ENCODE results near the gene ULK2.
"Not testable (repeated sequence)": the region's sequence is repeated elsewhere in the genome, so short reads cannot be mapped to it uniquely, and the experiment has no call there.

The ULK2 gene

GRCh38 chr17:19896679-19897078 lies 28.9 kb upstream of the ULK2 start:
- TF ChIP-seq CREB5 (CRISPR knock-in tag; IDR thresholded peaks at IDR 0.05; ENCODE audit: low read depth) (no peak), TOX (CRISPR knock-in tag; IDR thresholded peaks at IDR 0.05; ENCODE audit: borderline replicate concordance) (no peak), SNAI2 (CRISPR knock-in tag; IDR thresholded peaks at IDR 0.05) (no peak), PATZ1 (CRISPR knock-in tag; IDR thresholded peaks at IDR 0.05; ENCODE audit: borderline replicate concordance) (no peak), RARB (CRISPR knock-in tag; IDR thresholded peaks at IDR 0.05) (no peak), OSR1 (CRISPR knock-in tag; IDR thresholded peaks at IDR 0.05) (no peak), ZC3H10 (CRISPR knock-in tag; IDR thresholded peaks at IDR 0.05) (no peak), BACH2 (CRISPR knock-in tag; IDR thresholded peaks at IDR 0.05; ENCODE audit: borderline replicate concordance) (no peak), ISL1 (CRISPR knock-in tag; IDR thresholded peaks at IDR 0.05) (no peak), TSHZ2 (CRISPR knock-in tag; IDR thresholded peaks at IDR 0.05) (no peak), ZFP30 (CRISPR knock-in tag; IDR thresholded peaks at IDR 0.05) (no peak), POU6F1 (CRISPR knock-in tag; IDR thresholded peaks at IDR 0.05; ENCODE audit: borderline replicate concordance, low read depth) (no peak), CSDC2 (CRISPR knock-in tag; IDR thresholded peaks at IDR 0.05) (no peak)
- no peak for ATAC-seq

- not testable (repeated sequence) for ATAC-seq
These were observed 22.8 kb upstream of the ULK2 start for GRCh38 chr17:19890554-19890953.

- ATAC-seq: not testable (repeated sequence)
These were observed 22.3 kb upstream of the ULK2 start for GRCh38 chr17:19890001-19890400.

GRCh38 chr17:19886116-19886515 lies 18.4 kb upstream of the ULK2 start:
- no peak for TF ChIP-seq CREB5 (CRISPR knock-in tag; IDR thresholded peaks at IDR 0.05; ENCODE audit: low read depth)
- no peak for TF ChIP-seq ESRRG (CRISPR knock-in tag; IDR thresholded peaks at IDR 0.05)
- no peak for TF ChIP-seq POU6F1 (CRISPR knock-in tag; IDR thresholded peaks at IDR 0.05; ENCODE audit: borderline replicate concordance, low read depth)
- TF ChIP-seq CSRNP3 (CRISPR knock-in tag; IDR thresholded peaks at IDR 0.05): no peak
- no peak for TF ChIP-seq OSR1 (CRISPR knock-in tag; IDR thresholded peaks at IDR 0.05)
- TF ChIP-seq RARB (CRISPR knock-in tag; IDR thresholded peaks at IDR 0.05): no peak
- TF ChIP-seq CSDC2 (CRISPR knock-in tag; IDR thresholded peaks at IDR 0.05): no peak
- ATAC-seq: no peak

All from SK-N-SH treated with all-trans-retinoic acid at 6 μM for 48 hours (cell line).